SU-DHL-6 (cell line): ENCODE results near the gene MARCKS.

ENCODE experiments used
- H2AFZ ChIP-seq: fragments of 200-600 bp; sonication (generic); 2 replicates; pipeline ENCODE4 v1.6.1; 2014; ENCODE audit warnings: low read depth, mild to moderate bottlenecking, moderate library complexity, mixed read lengths, antibody characterized with exemption, low read length; ENCODE audit not compliant: severe bottlenecking
- H3F3A ChIP-seq: fragments of 200-600 bp; shearing (Covaris generic); 2 replicates; pipeline ENCODE4 v1.6.0; 2016; ENCODE audit warnings: antibody characterized with exemption, mild to moderate bottlenecking; ENCODE audit not compliant: insufficient read depth
- H3K27ac ChIP-seq: fragments of 200-600 bp; sonication (generic); 2 replicates; pipeline ENCODE4 v1.5.1; 2016; ENCODE audit warnings: low read depth, mild to moderate bottlenecking, low read length, moderate library complexity, mixed read lengths
- H3K27me3 ChIP-seq: fragments of 200-600 bp; sonication (generic), shearing (Covaris generic); 2 replicates; pipeline ENCODE4 v1.6.0; 2014; ENCODE audit warnings: mild to moderate bottlenecking, low read length
- H3K36me3 ChIP-seq: fragments of 200-600 bp; sonication (generic); 2 replicates; pipeline ENCODE4 v1.6.1; 2014; ENCODE audit warnings: mild to moderate bottlenecking, low read length, mixed read lengths
- H3K4me2 ChIP-seq: fragments of 300-600, 200-600 bp; shearing (Covaris generic), sonication (generic); 2 replicates; pipeline ENCODE4 v1.6.0; 2014; ENCODE audit warnings: low read length, low read depth, mild to moderate bottlenecking; ENCODE audit not compliant: poor library complexity, severe bottlenecking
- H3K4me3 ChIP-seq: fragments of 200-600 bp; sonication (generic); 2 replicates; pipeline ENCODE4 v1.5.1; 2014; ENCODE audit warnings: antibody characterized with exemption, low read length, mild to moderate bottlenecking, mixed read lengths; ENCODE audit not compliant: insufficient read depth, poor library complexity, severe bottlenecking
- H3K79me2 ChIP-seq: fragments of 200-600 bp; sonication (generic); 2 replicates; pipeline ENCODE4 v1.6.1; 2014; ENCODE audit warnings: mild to moderate bottlenecking, low read length, moderate library complexity; ENCODE audit not compliant: insufficient read depth
- H3K9ac ChIP-seq: fragments of 200-600 bp; sonication (generic); 2 replicates; pipeline ENCODE4 v1.7.0; 2014; ENCODE audit warnings: mild to moderate bottlenecking, low read length
- H3K9me2 ChIP-seq: fragments of 200-600 bp; sonication (generic); replicated peaks from 2 replicates; pipeline ENCODE4 v1.6.1; 2014; ENCODE audit warnings: low read length; ENCODE audit not compliant: insufficient read depth
- H3K9me3 ChIP-seq: fragments of 200-600 bp; sonication (generic); 2 replicates; pipeline ENCODE4 v1.6.1; 2014; ENCODE audit warnings: low read length, mixed read lengths; ENCODE audit not compliant: insufficient read depth
- H4K20me1 ChIP-seq: fragments of 200-600 bp; sonication (generic); 2 replicates; pipeline ENCODE4 v1.6.1; 2014; ENCODE audit warnings: low read depth, mild to moderate bottlenecking, antibody characterized with exemption, low read length, moderate library complexity, mixed read lengths
- EZH2phosphoT487 ChIP-seq: fragments of 200-600 bp; sonication (generic), shearing (Covaris generic); conservative IDR thresholded peaks from 2 replicates; pipeline ENCODE4 v1.6.1; 2018; ENCODE audit warnings: mild to moderate bottlenecking, antibody characterized with exemption, low read length, moderate library complexity, mixed read lengths
- TF ChIP-seq, protein P1 (sequence below): fragments of 200-600 bp; sonication (generic); IDR thresholded peaks from one replicate; pipeline ENCODE4 v1.5.1; 2017; ENCODE audit warnings: antibody characterized with exemption, mild to moderate bottlenecking, low read length, moderate library complexity; ENCODE audit not compliant: insufficient read depth, poor library complexity, severe bottlenecking

The MARCKS gene

GRCh38 chr6:113893866-113894265 is 36.7 kb downstream of the MARCKS start:
- H3K36me3 ChIP-seq = no peaks in the 10 kb centered on the region
- H3K79me2 ChIP-seq = no peaks in the 10 kb centered on the region
- no peaks in the 10 kb centered on the region for H3K27me3 ChIP-seq
- H4K20me1 ChIP-seq = no peaks in the 10 kb centered on the region
- no peak overlapping the region for H3K9ac ChIP-seq
- TF ChIP-seq, protein P1, sequence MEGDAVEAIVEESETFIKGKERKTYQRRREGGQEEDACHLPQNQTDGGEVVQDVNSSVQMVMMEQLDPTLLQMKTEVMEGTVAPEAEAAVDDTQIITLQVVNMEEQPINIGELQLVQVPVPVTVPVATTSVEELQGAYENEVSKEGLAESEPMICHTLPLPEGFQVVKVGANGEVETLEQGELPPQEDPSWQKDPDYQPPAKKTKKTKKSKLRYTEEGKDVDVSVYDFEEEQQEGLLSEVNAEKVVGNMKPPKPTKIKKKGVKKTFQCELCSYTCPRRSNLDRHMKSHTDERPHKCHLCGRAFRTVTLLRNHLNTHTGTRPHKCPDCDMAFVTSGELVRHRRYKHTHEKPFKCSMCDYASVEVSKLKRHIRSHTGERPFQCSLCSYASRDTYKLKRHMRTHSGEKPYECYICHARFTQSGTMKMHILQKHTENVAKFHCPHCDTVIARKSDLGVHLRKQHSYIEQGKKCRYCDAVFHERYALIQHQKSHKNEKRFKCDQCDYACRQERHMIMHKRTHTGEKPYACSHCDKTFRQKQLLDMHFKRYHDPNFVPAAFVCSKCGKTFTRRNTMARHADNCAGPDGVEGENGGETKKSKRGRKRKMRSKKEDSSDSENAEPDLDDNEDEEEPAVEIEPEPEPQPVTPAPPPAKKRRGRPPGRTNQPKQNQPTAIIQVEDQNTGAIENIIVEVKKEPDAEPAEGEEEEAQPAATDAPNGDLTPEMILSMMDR = no peak
- TF ChIP-seq EZH2phosphoT487 = no peak
- no peak overlapping the region for H3K27ac ChIP-seq
- no peaks in the 10 kb centered on the region for H3K9me3 ChIP-seq
- no peaks in the 10 kb centered on the region for H3K9me2 ChIP-seq
- no peak overlapping the region for H2AFZ ChIP-seq
- H3F3A ChIP-seq = no peaks in the 10 kb centered on the region
- no peak overlapping the region for H3K4me3 ChIP-seq
- no peak overlapping the region for H3K4me2 ChIP-seq

- no peaks in the 10 kb centered on the region for H3K9me3 ChIP-seq
- H3K4me3 ChIP-seq = no peak overlapping the region
- no peak overlapping the region for H3K9ac ChIP-seq
- H2AFZ ChIP-seq = no peak overlapping the region
- no peaks in the 10 kb centered on the region for H3K79me2 ChIP-seq
- TF ChIP-seq, protein P1 = no peak
- no peak for TF ChIP-seq EZH2phosphoT487
- no peaks in the 10 kb centered on the region for H3K36me3 ChIP-seq
- H3K27ac ChIP-seq = no peak overlapping the region
- H4K20me1 ChIP-seq = no peaks in the 10 kb centered on the region
- no peaks in the 10 kb centered on the region for H3K27me3 ChIP-seq
- no peaks in the 10 kb centered on the region for H3K9me2 ChIP-seq
- no peaks in the 10 kb centered on the region for H3F3A ChIP-seq
- no peak overlapping the region for H3K4me2 ChIP-seq
These were observed 37.8 kb downstream of the MARCKS start for GRCh38 chr6:113894712-113895674.

GRCh38 chr6:113901482-113901881 is 44.3 kb downstream of the MARCKS start:
- Histone ChIP-seq H3K9me3 (no peaks in the 10 kb centered on the region), H2AFZ (no peak overlapping the region), H3K27ac (no peak overlapping the region), H4K20me1 (no peaks in the 10 kb centered on the region), H3K79me2 (no peaks in the 10 kb centered on the region), H3K36me3 (no peaks in the 10 kb centered on the region), H3K4me3 (no peak overlapping the region), H3K27me3 (no peaks in the 10 kb centered on the region), H3K9me2 (no peaks in the 10 kb centered on the region), H3F3A (no peaks in the 10 kb centered on the region), H3K4me2 (no peak overlapping the region), H3K9ac (no peak overlapping the region)
- TF ChIP-seq, protein P1 = no peak
